HepG2 (cell line): ENCODE data around the gene WNT9A. TPM values are rescaled to one million over a fixed set of nuclear protein-coding genes. Genes with fewer than 3 reads are reported as not detected.

Experiments used
- ATAC-seq: fragments of 200-7000 bp; cut with Tn5 transposase; 3 replicates; pipeline ENCODE4 v1.9.1; 2020; ENCODE audit warnings: mild to moderate bottlenecking, moderate library complexity
- BruUV-seq: library from RNA; stranded (reverse); fragments of 400-500 nt; replicated peaks from 2 replicates; lab custom pipeline; 2021; lab: Mats Ljungman, UMichigan
- CTCF ChIA-PET: fragments of 300-600 bp; formaldehyde crosslinking; extraction: SDS; loops from one replicate; lab custom pipeline; 2021; ENCODE audit warnings: low total read pairs, inconsistent platforms, low intra/inter-chr PET ratio; lab: Yijun Ruan, JAX
- POLR2A ChIA-PET: fragments of 350-600 bp; sonication (Branson Sonifier 250); formaldehyde crosslinking; loops from one replicate; lab custom pipeline; 2020; ENCODE audit warnings: antibody characterized with exemption, inconsistent platforms; lab: Yijun Ruan, JAX
- DNase-seq: peaks from one replicate; pipeline ENCODE4 v3.0.0-alpha.2; 2015; ENCODE audit warnings: low spot score
- FAIRE-seq: peaks from 3 replicates; lab custom pipeline; 2011; peaks lifted over from hg19 to GRCh38; lab: Jason Lieb, UNC
- H2AFZ ChIP-seq: one replicate; pipeline ENCODE4 v1.6.1; 2011; ENCODE audit warnings: low read length, inconsistent platforms
- H3K27ac ChIP-seq: fragments of 300-600 bp; 3 replicates; pipeline ENCODE4 v1.8.0; 2011; ENCODE audit warnings: mixed run types, mild to moderate bottlenecking, mixed read lengths, low read length, inconsistent platforms; ENCODE audit not compliant: insufficient read depth; ENCODE audit errors: extremely low read length
- H3K27me3 ChIP-seq, 2 experiments: fragments of 200-600 bp in 1 of 2; 2 replicates in 1 of 2; 3 replicates in 1 of 2; pipeline versions ENCODE4 v1.6.0 to v1.8.0; 2011; ENCODE audit warnings: low read length in 2 of 2, mild to moderate bottlenecking in 2 of 2, moderate library complexity in 2 of 2, inconsistent platforms in 1 of 2; ENCODE audit not compliant: insufficient read depth in 2 of 2, control insufficient read depth in 1 of 2
- H3K36me3 ChIP-seq, 2 experiments: fragments of 200-600 bp in 1 of 2; replicated peaks in 1 of 2; 2 replicates in 1 of 2; 3 replicates in 1 of 2; pipeline versions ENCODE4 v1.5.1 to v1.8.0; 2011; ENCODE audit warnings: low read length in 2 of 2, inconsistent platforms in 1 of 2; ENCODE audit not compliant: insufficient read depth in 2 of 2, control insufficient read depth in 1 of 2
- H3K4me1 ChIP-seq: 2 replicates; pipeline ENCODE4 v1.5.1; 2012; ENCODE audit warnings: low read length, inconsistent platforms; ENCODE audit not compliant: insufficient read depth
- H3K4me2 ChIP-seq: 2 replicates; pipeline ENCODE4 v1.6.0; 2011; ENCODE audit warnings: low read depth, low read length, inconsistent platforms
- H3K4me3 ChIP-seq, 3 experiments: fragments of 200-600 bp in 1 of 3; sonication (generic), shearing (Covaris generic) in 1 of 3; replicated peaks in 1 of 3; 2 replicates each; pipeline ENCODE4 v1.5.1; 2011 to 2016; ENCODE audit warnings: low read length in 3 of 3, inconsistent platforms in 2 of 3, low read depth in 2 of 3, mild to moderate bottlenecking in 2 of 3, control low read depth in 1 of 3, mixed read lengths in 1 of 3; ENCODE audit not compliant: insufficient read depth in 1 of 3
- H3K79me2 ChIP-seq: one replicate; pipeline ENCODE4 v1.6.1; 2011; ENCODE audit warnings: low read length, inconsistent platforms; ENCODE audit not compliant: insufficient read depth
- H3K9ac ChIP-seq: 2 replicates; pipeline ENCODE4 v1.6.0; 2011; ENCODE audit warnings: mild to moderate bottlenecking, low read depth, low read length, inconsistent platforms; ENCODE audit not compliant: insufficient read depth
- H3K9me3 ChIP-seq: 2 replicates; pipeline ENCODE4 v1.5.1; 2012; ENCODE audit warnings: mild to moderate bottlenecking, low read length
- H4K20me1 ChIP-seq: 2 replicates; pipeline ENCODE4 v1.6.0; 2011; ENCODE audit warnings: inconsistent platforms, mild to moderate bottlenecking, low read length, moderate library complexity; ENCODE audit not compliant: insufficient read depth
- BCL6 ChIP-seq: IDR thresholded peaks from 2 replicates; pipeline ENCODE4 v1.6.1; 2016; ENCODE audit warnings: missing genetic modification reagents, missing compliant biosample characterization
- CEBPB ChIP-seq: IDR thresholded peaks from 2 replicates; pipeline ENCODE4 v1.6.1; 2011; ENCODE audit warnings: low read depth, low read length, improper control_type of control experiment, borderline replicate concordance
- CENPT ChIP-seq: sonication (generic); formaldehyde crosslinking; IDR thresholded peaks from 2 replicates; pipeline ENCODE4 v1.8.0; 2022; ENCODE audit warnings: low read depth, mild to moderate bottlenecking, moderate library complexity, missing genetic modification reagents
- EED ChIP-seq: sonication (generic); formaldehyde crosslinking; IDR thresholded peaks from 2 replicates; pipeline ENCODE4 v1.5.0; 2020; ENCODE audit warnings: mild to moderate bottlenecking, missing genetic modification reagents
- GMEB2 ChIP-seq: IDR thresholded peaks from 2 replicates; pipeline ENCODE4 v1.6.1; 2016; ENCODE audit warnings: missing biosample characterization, missing genetic modification reagents, low read depth
- LRRFIP1 ChIP-seq: sonication (generic); formaldehyde crosslinking; conservative IDR thresholded peaks from 2 replicates; pipeline ENCODE4 v1.4.0; 2020; ENCODE audit warnings: missing genetic modification reagents
- MATR3 ChIP-seq: sonication (generic); formaldehyde crosslinking; IDR thresholded peaks from 2 replicates; pipeline ENCODE4 v1.4.0; 2020; ENCODE audit warnings: missing genetic modification reagents
- NPAS2 ChIP-seq: sonication (generic); formaldehyde crosslinking; IDR thresholded peaks from 2 replicates; pipeline ENCODE4 v1.8.0; 2022; ENCODE audit warnings: mild to moderate bottlenecking, missing genetic modification reagents, borderline replicate concordance
- POLR2AphosphoS2 ChIP-seq: IDR thresholded peaks from 2 replicates; pipeline ENCODE4 v1.6.1; 2011; ENCODE audit warnings: low read depth, low read length, improper control_type of control experiment
- THAP8 ChIP-seq: sonication (generic); formaldehyde crosslinking; IDR thresholded peaks from 2 replicates; pipeline ENCODE4 v1.5.1; 2020; ENCODE audit warnings: missing genetic modification reagents, mild to moderate bottlenecking, borderline replicate concordance
- ZBTB20 ChIP-seq: sonication (generic); formaldehyde crosslinking; IDR thresholded peaks from 2 replicates; pipeline ENCODE4 v1.8.1; 2023; ENCODE audit warnings: missing genetic modification reagents, low read depth, mild to moderate bottlenecking, borderline replicate concordance
- ZKSCAN8 ChIP-seq: IDR thresholded peaks from 2 replicates; pipeline ENCODE4 v1.6.1; 2016; ENCODE audit warnings: borderline replicate concordance, missing genetic modification reagents, missing compliant biosample characterization
- ZNF343 ChIP-seq: sonication (generic); formaldehyde crosslinking; IDR thresholded peaks from 2 replicates; pipeline ENCODE4 v1.4.0; 2020; ENCODE audit warnings: mild to moderate bottlenecking, missing genetic modification reagents
- ZNF441 ChIP-seq: sonication (generic); formaldehyde crosslinking; IDR thresholded peaks from 2 replicates; pipeline ENCODE4 v1.7.0; 2021; ENCODE audit warnings: missing genetic modification reagents, borderline replicate concordance
- ZNF513 ChIP-seq: sonication (generic); formaldehyde crosslinking; conservative IDR thresholded peaks from 2 replicates; pipeline ENCODE4 v1.5.0; 2020; ENCODE audit warnings: missing genetic modification reagents
- ZNF577 ChIP-seq: sonication (generic); formaldehyde crosslinking; IDR thresholded peaks from 2 replicates; pipeline ENCODE4 v1.4.0; 2020; ENCODE audit warnings: mild to moderate bottlenecking, low read depth, missing genetic modification reagents, borderline replicate concordance
- ZSCAN20 ChIP-seq: sonication (generic); formaldehyde crosslinking; IDR thresholded peaks from 2 replicates; pipeline ENCODE4 v1.4.0; 2020; ENCODE audit warnings: missing genetic modification reagents, mild to moderate bottlenecking, borderline replicate concordance
- WGBS: methylation state at CpG from one replicate; pipeline ENCODE4 v1.1.6; 2017; ENCODE audit warnings: low lambda C conversion rate; 5-methylcytosine and 5-hydroxymethylcytosine counted together
- in situ Hi-C: cut with HindIII; loops from 2 replicates; pipeline ENCODE4 v1.10.0; 2017; ENCODE audit warnings: low pct_unique_long_range_greater_than_20kb; ENCODE audit not compliant: extremely low pct_ligation_motif_present
- intact Hi-C: fragments of 100-400 bp; cut with micrococcal nuclease; formaldehyde crosslinking; loops from one replicate; pipeline ENCODE4 v1.10.0; 2022; ENCODE audit not compliant: unreplicated experiment
- polyA plus RNA-seq, 8 experiments: library from polyadenylated mRNA; depleted of rRNA in 3 of 8; stranded (reverse) in 7 of 8; unstranded in 1 of 8; fragments of >200 nt; fragmentation: Illumina TruSeq in 4 of 8; extraction: Trizol in 4 of 8; gene quantifications; 2 replicates each; pipeline versions ENCODE4 v1.2.1 to v1.2.3, GENCODE V29; 2011 to 2016; ENCODE audit warnings: low read depth in 4 of 8, missing spikeins in 1 of 8, mixed read lengths in 1 of 8; ENCODE audit not compliant: insufficient read depth in 1 of 8
- total RNA-seq, 5 experiments: library from RNA; depleted of rRNA; stranded (reverse); fragments of >200 nt; fragmentation: Illumina TruSeq; extraction: Trizol; gene quantifications; 2 replicates each; pipeline ENCODE4 v1.2.3, GENCODE V29; 2016; ENCODE audit warnings: low read depth in 1 of 5

The WNT9A gene
- total and polyA plus RNA-seq, 2 of the 13 experiments (the other 11 are each of a cell fraction or from before 2014, with no cell fraction given) = 0.04 TPM; not detected in 1

- Histone ChIP-seq H3K27ac (no peak overlapping the region), H3K4me2 (no peak overlapping the region), H4K20me1 (no peaks in the 10 kb centered on the region), H3K27me3 (peaks cover 15 to 51% of the 10 kb centered on the region in 2 experiments; a peak in 4 of 5 replicates), H3K9ac (no peak overlapping the region), H3K36me3 (no peaks in the 10 kb centered on the region), H2AFZ (no peak overlapping the region), H3K4me3 (no peak overlapping the region), H3K9me3 (no peaks in the 10 kb centered on the region), H3K4me1 (no peaks in the 10 kb centered on the region), H3K79me2 (no peaks in the 10 kb centered on the region)
- ATAC-seq (no peak), FAIRE-seq (no peak), DNase-seq (no peak)
- ChIA-PET POLR2A (no interaction called here), CTCF (no interaction called here)
- in situ Hi-C loops (no loop called here), intact Hi-C loops (no loop called here)
- no CpG with 5 or more reads among the region's 35 CpGs for WGBS
- BruUV-seq = no TSS peak
- no peak for TF ChIP-seq POLR2AphosphoS2
- no peak for TF ChIP-seq ZBTB20 (CRISPR knock-in tag)
- TF ChIP-seq CENPT = no peak
- no peak for TF ChIP-seq ZSCAN20 (CRISPR knock-in tag)
- no peak for TF ChIP-seq ZNF441 (CRISPR knock-in tag)
- TF ChIP-seq GMEB2 (CRISPR knock-in tag) = no peak
- no peak for TF ChIP-seq MATR3
- TF ChIP-seq ZKSCAN8 = no peak
- no peak for TF ChIP-seq ZNF513 (CRISPR knock-in tag)
- no peak for TF ChIP-seq NPAS2
- no peak for TF ChIP-seq THAP8 (CRISPR knock-in tag)
- no peak for TF ChIP-seq ZNF343
- TF ChIP-seq LRRFIP1 (CRISPR knock-in tag) = no peak
- TF ChIP-seq ZNF577 (CRISPR knock-in tag) = no peak
- TF ChIP-seq EED (CRISPR knock-in tag) = no peak
- no peak for TF ChIP-seq BCL6 (CRISPR knock-in tag)
- no peak for TF ChIP-seq CEBPB
These were observed 26.1 kb downstream of the WNT9A start for GRCh38 chr1:227921461-227922185.
